SK-N-MC (cell line): ENCODE data around the gene PDZD2.

Source experiments
- DNase-seq: peaks from one replicate; pipeline ENCODE4 v3.0.0-alpha.2; 2011; ENCODE audit warnings: low read depth, low spot score
- H3K27ac ChIP-seq: fragments of 200-600 bp; sonication (generic); 2 replicates; pipeline ENCODE4 v1.5.1; 2016; ENCODE audit warnings: mixed run types
- H3K36me3 ChIP-seq: fragments of 200-600 bp; sonication (generic); 2 replicates; pipeline ENCODE4 v1.6.1; 2017; ENCODE audit warnings: antibody characterized with exemption, low read length, mixed read lengths; ENCODE audit not compliant: insufficient read depth
- H3K4me3 ChIP-seq: fragments of 200-600 bp; sonication (generic); 2 replicates; pipeline ENCODE4 v1.5.1; 2016
- H3K9ac ChIP-seq: fragments of 200-600 bp; sonication (generic); 2 replicates; pipeline ENCODE4 v1.8.0; 2017; ENCODE audit warnings: mixed run types, mixed read lengths; ENCODE audit not compliant: insufficient read length
- H3K9me3 ChIP-seq: fragments of 200-600 bp; sonication (generic); 2 replicates; pipeline ENCODE4 v1.6.1; 2017; ENCODE audit warnings: low read depth, mild to moderate bottlenecking, antibody characterized with exemption, low read length, moderate library complexity, mixed read lengths
- EZH2 ChIP-seq: fragments of 200-600 bp; sonication (generic); IDR thresholded peaks from one replicate; pipeline ENCODE4 v1.6.1; 2017; ENCODE audit warnings: antibody characterized with exemption
- FOXP2 ChIP-seq: optimal IDR thresholded peaks from 2 replicates; pipeline ENCODE3; 2011; ENCODE audit warnings: mild to moderate bottlenecking, moderate library complexity; ENCODE audit not compliant: insufficient read depth; ENCODE audit errors: extremely low read length, control extremely low read depth
- POLR2AphosphoS5 ChIP-seq: IDR thresholded peaks from 2 replicates; pipeline ENCODE4 v1.6.1; 2012; ENCODE audit warnings: mild to moderate bottlenecking, low read depth, low read length, borderline replicate concordance

The PDZD2 gene

DNA sequence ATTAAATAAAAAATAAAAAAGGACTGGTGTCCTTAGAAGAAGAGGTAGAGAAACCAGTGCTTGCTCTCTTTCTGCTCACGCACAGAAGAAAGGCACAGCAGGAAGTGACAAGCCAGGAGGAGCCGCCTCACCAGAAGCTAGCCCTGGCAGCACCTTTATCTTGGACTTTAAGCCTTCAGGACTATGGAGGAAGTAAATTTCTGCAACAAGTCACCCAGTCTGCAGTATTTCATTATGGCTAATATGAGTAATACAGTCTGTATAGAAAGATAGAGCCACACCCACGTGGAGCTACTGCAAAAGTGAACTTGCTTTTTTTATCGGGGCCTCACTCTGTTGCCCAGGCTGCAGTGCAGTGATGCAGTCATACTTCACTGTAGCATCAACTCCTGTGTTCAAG, 68.4 kb downstream of the PDZD2 start:
- H3K4me3 ChIP-seq, result no peak overlapping the region
- no peaks in the 10 kb centered on the region for H3K36me3 ChIP-seq
- H3K9me3 ChIP-seq, result no peaks in the 10 kb centered on the region
- no peak for TF ChIP-seq EZH2
- no peak overlapping the region for H3K27ac ChIP-seq
- no peak for DNase-seq
- H3K9ac ChIP-seq, result no peak overlapping the region

DNA sequence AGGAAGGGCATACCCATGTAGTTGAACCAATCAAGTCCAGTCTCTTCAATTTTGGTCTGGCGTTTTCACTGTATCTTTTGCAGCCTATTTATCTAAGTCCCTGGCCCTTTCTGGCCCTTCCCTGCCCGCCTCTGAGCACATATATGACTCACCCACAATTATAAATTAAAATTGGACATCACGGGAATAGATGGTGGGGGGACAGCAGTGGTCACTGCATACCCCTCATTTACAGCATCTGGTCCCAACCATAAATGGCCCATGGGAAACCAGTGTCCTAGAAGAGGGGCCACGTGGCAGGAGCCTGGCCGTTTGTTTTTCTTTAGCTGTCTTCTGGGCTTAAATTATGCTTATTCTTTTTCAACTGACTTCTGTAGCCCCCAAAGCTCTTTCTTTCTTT, 69.2 kb downstream of the PDZD2 start:
- Histone ChIP-seq H3K9ac (no peak overlapping the region), H3K4me3 (no peak overlapping the region), H3K36me3 (no peaks in the 10 kb centered on the region), H3K27ac (no peak overlapping the region), H3K9me3 (no peaks in the 10 kb centered on the region)
- DNase-seq, result no peak
- TF ChIP-seq POLR2AphosphoS5, result no peak

DNA sequence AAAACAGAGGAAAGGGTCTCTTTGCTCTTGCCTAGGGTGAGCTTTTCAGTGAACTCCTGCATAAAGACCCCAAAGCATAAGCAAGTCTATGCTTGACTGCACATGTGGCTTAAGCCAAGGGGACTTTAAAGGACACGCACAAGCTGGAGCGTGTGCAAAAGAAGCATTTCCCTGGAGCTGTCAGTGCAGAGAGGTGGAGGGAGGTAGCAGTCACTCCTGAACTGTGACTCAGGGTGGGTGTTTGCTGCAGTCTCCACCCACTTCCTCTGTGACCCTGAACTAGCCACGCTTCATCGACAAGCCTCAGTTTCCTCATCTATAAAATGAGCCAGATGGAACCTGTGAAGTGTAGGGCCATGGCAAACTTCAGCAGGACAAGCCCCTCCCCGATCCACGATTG, 72.4 kb downstream of the PDZD2 start:
- Histone ChIP-seq H3K9me3 (no peaks in the 10 kb centered on the region), H3K9ac (no peak overlapping the region), H3K36me3 (no peaks in the 10 kb centered on the region), H3K27ac (no peak overlapping the region), H3K4me3 (no peak overlapping the region)
- DNase-seq, result no peak
- TF ChIP-seq EZH2, result no peak
- TF ChIP-seq FOXP2, result no peak
- TF ChIP-seq POLR2AphosphoS5, result no peak

DNA sequence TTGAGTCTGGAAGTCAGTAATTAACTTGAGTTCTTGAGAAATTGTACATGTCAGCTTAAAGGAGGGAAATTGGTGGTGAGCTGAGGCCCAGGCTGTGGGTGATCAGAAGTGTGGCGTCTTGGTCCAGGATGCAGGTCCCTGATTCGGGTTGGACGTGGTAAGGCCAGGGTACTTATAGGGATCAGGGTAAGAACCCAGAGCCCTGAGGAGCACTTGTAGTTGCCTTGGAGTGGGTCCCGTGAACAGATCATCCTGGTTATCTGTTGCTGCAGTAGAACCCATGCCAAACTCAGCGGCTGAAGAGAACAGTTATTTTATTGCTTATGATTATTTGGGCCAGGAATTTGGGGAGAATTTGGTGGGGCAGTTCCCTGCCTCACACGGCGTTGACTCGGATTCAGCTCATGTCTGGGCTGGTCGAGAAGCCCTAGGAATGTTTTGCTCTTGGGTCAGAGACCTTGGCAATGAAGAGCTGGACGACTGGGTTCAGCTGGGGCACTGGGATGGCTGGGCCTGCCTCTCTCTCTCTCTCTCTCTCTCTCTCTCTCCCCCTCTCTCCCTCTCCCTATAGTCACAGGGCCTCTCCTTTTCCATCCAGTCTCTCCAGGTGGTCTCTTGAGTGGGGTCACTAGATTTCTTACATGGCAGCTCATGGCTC, 73.1 kb downstream of the PDZD2 start:
- no peak for DNase-seq
- Histone ChIP-seq H3K36me3 (no peaks in the 10 kb centered on the region), H3K27ac (no peak overlapping the region), H3K9me3 (no peaks in the 10 kb centered on the region), H3K9ac (no peak overlapping the region), H3K4me3 (no peak overlapping the region)
- TF ChIP-seq EZH2 (no peak), FOXP2 (no peak), POLR2AphosphoS5 (no peak)

DNA sequence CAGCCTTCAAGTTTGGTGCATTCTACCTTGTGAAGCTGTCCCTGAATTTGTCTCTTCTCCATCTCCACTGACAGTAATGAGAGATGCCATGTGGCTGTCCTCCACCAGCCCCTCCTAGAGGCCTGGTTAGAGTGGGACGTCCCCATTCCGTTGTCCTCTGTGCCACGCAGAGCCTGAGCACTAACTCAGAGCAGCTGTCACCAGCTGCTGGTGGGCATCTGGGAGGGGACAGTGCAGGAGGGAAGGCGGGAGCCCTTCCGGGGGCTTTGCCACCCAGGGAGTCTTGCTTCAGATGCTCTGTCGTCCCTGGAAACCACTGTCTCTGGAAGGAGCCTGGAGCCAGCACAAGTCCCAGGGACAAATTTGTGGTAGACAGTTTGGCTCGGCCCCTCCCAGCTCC, 78.6 kb downstream of the PDZD2 start:
- no peak overlapping the region for H3K9ac ChIP-seq
- no peak for DNase-seq
- no peaks in the 10 kb centered on the region for H3K9me3 ChIP-seq
- no peak overlapping the region for H3K27ac ChIP-seq
- 0 out of 2 replicates have a peak overlapping the region, but pooled peaks have one; percentile 8 for H3K4me3 ChIP-seq
- no peaks in the 10 kb centered on the region for H3K36me3 ChIP-seq
- TF ChIP-seq EZH2, result no peak
- TF ChIP-seq FOXP2, result no peak
- no peak for TF ChIP-seq POLR2AphosphoS5

DNA sequence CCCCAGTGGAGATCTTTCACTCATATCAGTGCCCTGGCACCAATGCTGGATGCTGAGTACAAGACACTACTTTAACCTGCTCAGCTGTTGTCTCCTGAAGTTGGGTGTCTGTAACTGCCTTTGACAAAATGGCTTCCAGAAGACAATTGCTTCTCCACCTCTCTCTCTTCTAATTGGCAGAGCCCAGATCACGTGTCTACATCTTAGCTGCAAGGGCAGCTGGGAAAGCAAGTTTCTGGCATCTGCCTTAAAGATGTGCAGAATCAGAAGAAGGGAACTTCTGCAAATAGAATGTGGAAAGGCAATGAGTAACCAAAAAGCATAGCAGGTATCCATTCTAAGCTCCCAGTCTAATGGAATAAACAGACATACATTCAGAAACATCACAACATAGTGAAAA, 81.1 kb downstream of the PDZD2 start:
- TF ChIP-seq EZH2, result no peak
- no peak for TF ChIP-seq FOXP2
- no peak for TF ChIP-seq POLR2AphosphoS5
- Histone ChIP-seq H3K27ac (no peak overlapping the region), H3K9me3 (no peaks in the 10 kb centered on the region), H3K9ac (no peak overlapping the region), H3K36me3 (no peaks in the 10 kb centered on the region), H3K4me3 (no peak overlapping the region)
- no peak for DNase-seq

DNA sequence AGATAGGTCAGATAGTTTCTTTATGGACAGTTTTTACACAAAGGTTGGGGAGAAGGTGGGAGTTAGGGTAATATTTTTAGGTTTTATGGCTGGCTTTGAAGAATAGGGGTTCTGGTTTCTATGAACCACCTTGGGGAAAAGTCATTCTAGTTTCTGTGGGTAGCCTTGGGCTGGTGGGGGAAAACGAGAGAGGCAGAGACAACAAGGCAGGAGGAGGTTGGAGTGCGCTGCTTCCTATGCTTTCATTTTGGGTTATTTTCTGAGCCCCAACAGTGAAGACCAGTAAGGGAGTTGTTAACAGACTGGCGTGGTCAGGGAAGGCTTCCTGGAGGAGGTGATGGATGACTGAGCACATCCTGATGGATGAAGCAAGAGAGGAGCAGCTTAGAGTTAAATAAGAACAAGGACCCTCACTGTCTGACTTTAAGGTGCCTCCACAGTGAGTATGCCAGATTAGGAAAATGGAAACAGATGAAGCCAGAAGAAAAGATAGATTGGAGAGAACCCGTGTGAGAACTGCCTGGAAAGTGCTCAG, 81.9 kb downstream of the PDZD2 start:
- no peak for DNase-seq
- Histone ChIP-seq H3K9ac (no peak overlapping the region), H3K9me3 (no peaks in the 10 kb centered on the region), H3K36me3 (no peaks in the 10 kb centered on the region), H3K27ac (no peak overlapping the region), H3K4me3 (no peak overlapping the region)
- no peak for TF ChIP-seq FOXP2

DNA sequence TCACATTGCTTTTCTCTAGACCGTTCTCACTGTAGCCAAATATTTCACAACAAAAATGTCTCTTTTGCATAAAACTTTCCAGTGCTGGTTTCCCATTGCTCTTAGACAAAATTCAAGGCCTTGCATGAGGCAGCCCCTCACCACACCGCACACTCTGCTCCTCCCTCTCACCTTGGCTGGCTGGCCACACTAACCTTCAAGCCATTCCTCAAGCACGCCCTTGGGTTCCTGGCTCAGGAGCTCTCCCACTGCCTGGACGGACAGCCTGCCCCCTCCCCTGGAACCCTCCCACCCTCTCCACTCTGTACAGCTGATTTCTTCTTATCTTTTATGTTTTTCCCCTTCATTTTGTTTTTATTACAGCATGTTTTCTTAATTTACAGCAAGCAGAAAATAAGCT, 83.2 kb downstream of the PDZD2 start:
- no peak overlapping the region for H3K27ac ChIP-seq
- TF ChIP-seq FOXP2 (no peak), POLR2AphosphoS5 (no peak), EZH2 (no peak)
- H3K36me3 ChIP-seq, result no peaks in the 10 kb centered on the region
- DNase-seq, result no peak
- no peak overlapping the region for H3K4me3 ChIP-seq
- no peak overlapping the region for H3K9ac ChIP-seq
- no peaks in the 10 kb centered on the region for H3K9me3 ChIP-seq

DNA sequence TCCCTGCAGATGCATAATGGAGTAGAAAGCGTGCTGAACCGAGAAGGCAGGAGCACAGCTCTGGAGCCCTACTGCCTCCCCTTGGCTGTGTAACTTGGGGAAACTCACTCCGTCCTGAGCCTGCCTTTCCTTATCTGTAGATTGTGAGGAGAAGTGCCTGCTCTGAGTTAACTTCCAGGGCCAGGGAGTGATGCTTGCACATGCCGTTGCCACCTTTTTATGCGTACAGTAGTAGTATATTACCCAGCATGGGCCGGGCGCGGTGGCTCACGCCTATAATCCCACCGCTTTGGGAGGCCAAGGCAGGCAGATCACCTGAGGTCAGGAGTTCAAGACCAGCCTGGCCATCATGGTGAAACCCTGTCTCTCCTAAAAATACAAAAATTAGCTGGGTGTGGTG, 87.1 kb downstream of the PDZD2 start:
- Histone ChIP-seq H3K36me3 (no peaks in the 10 kb centered on the region), H3K4me3 (no peak overlapping the region), H3K27ac (no peak overlapping the region), H3K9me3 (no peaks in the 10 kb centered on the region), H3K9ac (no peak overlapping the region)
- TF ChIP-seq EZH2 (no peak), POLR2AphosphoS5 (no peak), FOXP2 (no peak)
- no peak for DNase-seq
